SHP77 (cell line): ENCODE results near the gene VEGFC.

Experiments used
- DNase-seq, 2 experiments: peaks; one replicate each; lab custom pipeline; 2025; lab: John Stamatoyannopoulos, UW

Gene VEGFC

DNA sequence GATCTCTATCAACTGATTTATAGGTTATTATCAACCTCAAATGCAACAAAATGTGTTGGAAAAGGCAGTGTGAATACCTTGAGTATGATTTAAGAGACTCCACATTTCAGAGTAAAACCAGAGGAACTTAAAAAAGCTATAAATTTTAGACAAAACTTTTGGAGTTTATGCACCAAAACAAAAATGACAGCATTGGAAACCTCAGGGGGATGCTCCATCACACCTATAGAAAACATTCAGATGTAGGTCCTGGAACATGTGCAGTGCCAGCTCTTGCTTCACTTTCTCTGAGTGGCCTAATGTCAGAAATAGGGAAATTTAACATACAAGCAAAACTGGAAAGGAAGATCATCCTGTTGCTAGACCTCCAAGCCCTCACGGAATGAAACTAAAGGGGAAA is 5.8 kb upstream of the VEGFC start:
- no peak for DNase-seq

DNA sequence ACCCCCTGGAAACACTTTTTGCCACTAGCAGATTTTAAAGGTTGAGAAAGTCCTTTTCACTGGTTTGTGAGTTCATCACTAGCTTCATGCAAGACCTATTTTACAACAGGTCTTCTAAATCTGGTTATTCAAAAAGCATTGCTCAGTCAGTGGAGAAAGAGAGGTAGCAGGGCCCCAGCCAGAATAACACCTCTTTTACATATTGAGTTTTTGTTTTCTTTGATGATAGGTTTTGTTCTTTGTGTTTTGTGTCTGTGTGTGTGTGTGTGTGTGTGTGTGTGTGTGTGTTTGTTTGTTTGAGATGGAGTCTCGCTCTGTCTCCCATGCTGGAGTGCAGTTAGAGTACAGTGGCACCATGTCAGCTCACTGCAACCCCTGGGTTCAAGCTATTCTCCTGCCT is 2.7 kb upstream of the VEGFC start:
- DNase-seq: no peak

DNA sequence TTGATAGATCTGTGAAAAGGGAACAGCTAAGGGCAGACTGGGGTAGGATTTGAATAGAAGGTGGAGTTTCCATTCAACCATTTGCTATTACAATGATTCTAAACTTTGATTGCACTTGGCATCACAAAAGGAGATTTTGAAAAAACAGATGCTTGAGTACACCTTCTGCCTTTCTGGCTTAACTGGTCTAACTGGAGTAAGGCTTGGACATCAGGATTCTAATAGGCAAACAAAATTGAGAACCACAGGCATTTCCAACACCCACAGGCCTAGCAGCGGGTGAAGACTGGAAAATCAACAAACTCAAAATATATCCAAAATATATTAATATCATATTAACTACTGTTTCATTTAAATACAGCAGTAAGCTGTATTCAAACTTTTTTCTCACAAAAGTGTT is 1.9 kb upstream of the VEGFC start:
- DNase-seq: no peak

DNA sequence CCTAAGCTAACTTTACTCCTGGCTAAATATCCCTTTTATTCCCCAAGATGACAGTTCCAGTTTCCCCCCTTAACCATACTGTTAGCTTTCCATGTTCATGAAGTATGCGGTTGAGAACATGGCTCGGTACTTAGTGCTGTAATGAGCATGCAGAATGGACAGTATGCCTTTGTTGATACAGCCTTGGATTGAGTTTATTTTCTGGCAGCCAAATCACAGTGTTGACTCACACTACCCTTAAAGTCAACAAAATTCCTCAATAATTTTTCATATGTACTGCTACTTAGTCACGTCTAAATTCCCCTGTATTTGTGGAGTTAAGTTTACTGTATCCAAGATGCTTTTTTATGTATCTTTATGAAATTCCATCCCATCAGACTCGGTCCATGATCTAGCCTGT is 1.4 kb upstream of the VEGFC start:
- no peak for DNase-seq

DNA sequence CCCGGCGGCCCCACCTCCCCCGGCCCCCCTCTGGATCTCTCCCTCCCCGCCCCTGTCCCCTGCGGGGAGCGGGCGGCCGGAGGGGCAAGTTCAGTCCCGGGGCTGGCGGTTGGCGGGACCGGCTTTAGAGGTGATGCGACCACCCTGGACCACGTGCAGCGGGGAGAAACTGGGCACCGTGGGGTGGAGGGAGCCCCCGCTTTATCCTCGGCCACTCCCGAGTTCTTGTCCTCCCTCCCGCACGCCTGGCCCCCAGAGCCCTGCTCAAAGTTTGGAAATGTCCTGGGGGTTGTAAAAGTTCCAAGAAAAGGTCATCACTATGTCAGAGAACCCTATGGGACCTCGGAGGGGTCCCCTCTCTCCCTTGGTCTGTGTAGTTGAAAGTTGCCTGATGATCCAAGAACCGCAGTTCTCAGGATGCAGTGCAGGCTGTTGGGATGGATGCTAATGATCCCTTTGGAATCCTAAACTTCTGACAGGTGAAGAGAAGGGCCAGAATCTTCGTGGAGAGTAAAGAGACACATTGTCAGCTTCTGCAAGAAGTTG is 411 bp upstream of the VEGFC start:
- DNase-seq: no peak

DNA sequence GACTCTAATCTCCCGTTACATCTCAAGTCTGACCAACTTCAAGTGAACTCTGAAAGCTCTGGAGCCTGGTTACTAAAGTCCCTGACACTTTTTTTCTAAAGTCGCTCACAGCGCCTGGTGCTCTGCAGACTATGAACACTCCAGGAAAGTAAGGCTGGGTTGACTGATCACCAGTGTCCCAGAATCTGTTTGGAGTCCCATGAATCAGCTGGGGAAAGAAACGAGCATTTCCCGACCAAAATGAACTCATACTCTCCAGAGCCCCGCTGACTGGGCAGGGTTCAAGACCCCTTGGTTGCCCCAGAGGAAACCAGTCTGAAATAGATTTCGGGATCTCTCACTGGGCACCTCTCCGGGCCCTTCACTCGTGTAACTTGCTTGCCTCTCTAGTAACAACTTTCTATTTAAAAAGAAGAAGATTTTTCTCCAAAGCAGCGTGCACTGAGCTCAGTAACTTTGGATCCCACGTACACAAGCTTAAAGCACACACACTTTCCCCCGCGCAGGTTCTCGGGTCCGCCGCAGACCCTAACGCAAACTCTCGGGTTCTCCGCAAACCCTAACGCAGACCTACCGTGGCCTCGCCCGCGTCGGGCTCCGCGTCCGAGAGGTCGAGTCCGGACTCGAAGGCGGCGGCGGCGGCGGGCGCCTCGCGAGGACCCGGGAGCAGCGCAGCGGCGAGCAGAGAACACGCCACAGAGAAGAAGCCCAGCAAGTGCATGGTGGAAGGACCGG is 964 bp downstream of the VEGFC start:
- DNase-seq: no peak

DNA sequence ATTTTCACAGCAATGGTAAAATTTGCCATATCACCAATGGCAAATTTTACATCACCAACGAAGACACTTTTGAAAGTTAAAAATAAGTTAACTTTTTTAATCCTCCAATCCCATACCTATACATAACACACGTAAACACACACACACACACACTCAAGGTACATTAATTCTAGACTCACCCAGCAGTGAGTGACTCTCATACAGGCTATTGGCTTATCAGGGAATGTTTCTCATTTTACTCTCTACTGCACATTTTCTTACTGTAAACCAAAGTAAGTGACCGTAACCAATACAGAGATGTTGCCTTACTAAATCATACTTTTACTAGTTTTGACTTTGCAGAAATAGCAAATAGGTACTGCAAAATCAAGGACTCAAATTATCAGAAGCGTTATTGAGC is 2.3 kb downstream of the VEGFC start:
- no peak for DNase-seq

DNA sequence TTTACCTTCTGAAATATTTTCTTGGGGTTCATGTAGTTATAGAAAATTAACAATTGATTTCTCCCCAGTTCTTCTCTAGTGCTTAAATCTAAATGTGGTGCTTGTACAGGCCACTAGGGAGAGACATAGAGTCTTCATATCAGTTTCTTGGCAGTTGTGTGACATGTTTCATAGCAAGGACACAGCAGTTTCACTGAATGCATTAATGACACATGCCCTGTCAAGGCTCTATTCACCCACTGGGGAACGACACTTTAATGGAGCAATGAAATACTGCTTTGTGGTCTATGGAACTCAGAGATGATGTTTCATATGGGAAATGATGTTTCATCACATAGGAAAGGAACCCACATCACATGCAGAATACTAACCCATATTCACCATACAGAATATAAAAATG is 2.8 kb downstream of the VEGFC start:
- no peak for DNase-seq

DNA sequence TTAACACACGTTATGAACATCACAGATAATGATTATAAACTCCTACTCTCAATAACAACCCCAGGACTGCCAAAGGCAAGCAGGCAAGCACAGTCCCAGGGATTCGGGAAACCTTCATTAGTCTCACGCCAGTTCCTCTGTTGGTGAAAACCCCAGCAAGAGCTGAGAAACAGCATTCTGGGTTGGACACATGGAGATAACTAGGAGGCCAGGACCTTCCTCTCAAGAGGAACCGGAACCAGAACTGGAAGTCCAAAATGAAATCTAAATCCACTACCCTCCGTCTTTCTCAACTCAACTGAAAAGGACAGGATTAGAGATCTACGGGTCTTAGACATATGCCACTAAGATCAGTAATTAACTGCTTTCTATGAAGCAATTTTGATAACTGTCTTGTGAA is 3.8 kb downstream of the VEGFC start:
- DNase-seq: no peak

DNA sequence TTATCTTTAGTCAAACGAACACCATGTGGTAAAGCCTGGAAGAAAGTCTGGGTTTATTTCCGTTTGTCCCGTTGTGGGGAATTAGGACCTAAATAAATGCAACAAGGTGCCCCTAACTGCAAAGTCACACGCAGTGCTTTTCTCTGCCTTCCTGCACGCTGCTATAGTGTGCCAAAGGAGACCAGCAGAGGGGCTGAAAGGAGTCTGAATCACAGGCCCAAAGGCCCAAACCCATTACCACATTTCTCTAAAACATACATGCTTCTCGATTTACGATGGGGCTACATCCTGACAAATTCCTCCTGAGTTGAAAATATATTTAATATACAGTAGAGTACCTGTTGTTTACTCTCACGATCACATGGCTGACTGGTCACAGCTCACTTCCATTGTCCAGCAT is 4.5 kb downstream of the VEGFC start:
- no peak for DNase-seq

DNA sequence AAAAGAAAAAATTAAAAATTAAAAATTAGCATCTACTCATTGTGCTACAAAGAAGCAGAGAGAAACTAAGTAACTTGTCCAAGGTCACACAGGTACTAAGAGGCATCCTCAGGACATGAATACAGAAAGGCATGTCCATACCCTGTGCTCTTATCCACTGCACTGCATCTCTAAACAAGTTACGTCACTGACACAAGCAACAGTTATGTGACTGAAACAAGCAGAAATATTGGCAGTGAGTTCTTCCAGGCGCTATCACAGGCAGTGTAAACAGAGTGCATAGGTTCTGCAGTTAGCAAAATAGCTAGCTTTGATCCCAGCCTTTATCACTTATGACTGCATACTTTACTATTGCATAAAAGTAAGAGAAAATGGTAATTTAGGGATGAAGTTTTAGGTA is 7.9 kb downstream of the VEGFC start:
- DNase-seq: no peak

DNA sequence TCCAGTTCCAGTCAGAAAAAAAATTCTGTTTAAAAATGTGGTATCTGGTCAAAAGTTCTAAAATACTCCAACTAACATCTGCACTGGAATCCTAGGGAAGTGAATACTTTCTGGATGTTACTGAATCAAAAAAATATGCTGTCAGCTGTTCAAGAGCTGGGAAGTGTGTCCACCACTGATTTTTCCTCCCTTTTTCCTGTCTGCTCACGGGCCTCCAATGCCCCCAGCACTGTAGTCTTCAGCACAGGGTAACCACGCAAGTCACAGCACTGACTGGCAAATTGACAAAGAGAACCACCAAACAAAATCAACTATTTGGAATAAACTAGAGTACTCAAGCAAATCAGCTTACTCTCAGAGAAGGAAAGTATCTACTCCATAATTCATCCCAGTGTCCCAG is 9.9 kb downstream of the VEGFC start:
- no peak for DNase-seq

DNA sequence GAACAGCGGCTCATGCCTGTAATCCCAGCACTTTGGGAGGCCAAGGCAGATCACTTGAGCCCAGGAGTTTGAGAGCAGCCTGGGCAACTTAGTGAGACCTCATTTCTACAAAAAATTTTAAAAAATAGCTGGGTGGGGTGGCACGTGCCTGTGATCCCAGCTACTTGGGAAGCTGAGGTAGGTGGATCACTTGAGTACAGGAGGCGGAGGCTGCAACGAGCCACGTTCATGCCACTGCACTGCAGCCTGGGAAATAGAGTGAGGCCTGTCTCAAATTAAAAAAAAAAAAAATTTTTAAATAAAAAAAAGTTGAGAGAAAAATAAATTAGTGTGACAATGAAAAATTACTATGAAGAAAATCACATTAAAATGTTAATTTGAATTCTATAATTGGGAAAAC is 10.5 kb downstream of the VEGFC start:
- DNase-seq: no peak

DNA sequence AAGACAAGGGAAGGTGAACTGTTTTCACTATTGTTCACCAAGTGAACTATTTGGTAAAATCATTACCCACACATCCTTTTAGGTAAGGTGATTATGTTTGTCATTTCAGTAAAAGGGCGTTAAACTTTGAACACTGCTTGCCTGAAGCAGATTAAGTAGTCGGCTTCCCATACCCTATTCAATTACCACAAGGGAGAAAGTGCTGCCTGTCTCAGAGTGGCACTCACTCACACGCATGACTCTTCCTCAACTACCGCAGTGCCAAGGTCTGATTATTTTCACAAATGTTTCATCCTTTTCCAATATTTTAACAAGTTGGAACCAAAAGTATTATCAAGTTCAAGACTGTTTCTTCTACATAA is 11.0 kb downstream of the VEGFC start:
- DNase-seq: no peak

DNA sequence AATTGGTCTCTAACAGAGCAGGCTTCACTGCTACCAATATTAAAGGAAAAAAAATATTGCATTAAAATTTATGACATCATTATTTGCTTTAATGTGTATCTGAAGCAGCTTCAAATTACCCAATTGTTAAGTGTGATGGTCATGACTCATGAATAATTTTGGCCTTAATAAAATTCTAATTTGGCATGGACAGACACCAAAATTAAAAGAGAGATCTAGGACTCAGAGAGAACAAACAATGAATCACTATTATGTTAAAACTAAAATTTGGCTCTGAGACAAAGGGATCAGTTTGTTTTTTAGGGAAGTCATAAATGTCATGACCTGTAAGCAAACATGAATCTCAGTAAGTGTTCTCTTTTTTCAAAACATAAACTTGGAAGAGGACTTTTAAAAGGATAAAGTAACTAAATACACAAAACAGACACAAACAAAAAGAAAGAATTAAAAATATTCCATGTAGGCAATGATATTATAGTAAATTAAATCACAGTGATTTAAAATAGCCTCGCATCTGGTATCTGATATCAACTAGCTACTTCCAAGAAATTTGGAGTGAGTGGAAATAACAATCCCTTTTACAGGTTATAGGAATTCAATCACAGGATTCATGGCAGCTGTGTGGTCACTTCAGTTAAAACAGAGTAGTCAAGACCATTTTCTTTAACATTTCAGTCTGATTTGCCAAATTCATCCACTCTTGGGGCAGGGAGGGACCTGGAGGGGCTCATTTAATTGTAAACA is 11.6 kb downstream of the VEGFC start:
- DNase-seq: no peak

DNA sequence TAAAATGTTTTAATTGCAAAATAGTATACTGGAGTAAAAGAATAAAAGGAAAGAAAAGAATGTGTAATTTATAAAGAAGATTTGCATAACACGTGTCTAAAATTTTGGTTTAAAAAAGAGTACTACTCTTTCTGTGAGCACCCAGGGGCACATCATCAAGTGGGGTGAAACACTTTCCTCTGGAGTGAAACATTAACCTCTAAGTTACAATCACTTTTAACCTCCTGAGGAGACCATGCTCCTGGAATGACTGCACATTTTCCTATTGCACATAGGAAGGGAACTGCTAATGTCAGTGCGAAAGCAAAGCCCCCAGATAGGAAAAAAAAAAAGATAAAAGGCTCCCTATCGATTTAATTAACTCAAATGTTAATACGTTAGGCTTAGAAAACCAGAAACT is 13.3 kb downstream of the VEGFC start:
- DNase-seq: no peak

DNA sequence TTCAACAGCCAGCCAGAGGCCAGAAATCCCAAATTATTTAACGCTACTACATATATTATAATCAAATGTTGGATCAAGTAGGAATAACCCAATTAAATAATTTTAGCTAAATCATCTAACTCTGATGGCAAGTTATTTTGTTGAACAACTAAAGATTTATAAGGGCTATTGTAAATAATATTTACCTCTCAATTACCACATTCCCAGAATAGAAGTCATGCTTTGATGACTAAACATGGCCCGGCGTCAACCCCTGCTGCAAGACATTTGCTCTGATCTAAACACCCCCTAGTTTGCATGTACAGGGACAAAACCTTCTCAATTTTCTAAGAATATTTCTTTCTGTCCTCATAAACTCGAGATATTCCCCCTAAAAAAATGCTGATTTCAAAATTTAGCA is 14.2 kb downstream of the VEGFC start:
- DNase-seq: no peak

DNA sequence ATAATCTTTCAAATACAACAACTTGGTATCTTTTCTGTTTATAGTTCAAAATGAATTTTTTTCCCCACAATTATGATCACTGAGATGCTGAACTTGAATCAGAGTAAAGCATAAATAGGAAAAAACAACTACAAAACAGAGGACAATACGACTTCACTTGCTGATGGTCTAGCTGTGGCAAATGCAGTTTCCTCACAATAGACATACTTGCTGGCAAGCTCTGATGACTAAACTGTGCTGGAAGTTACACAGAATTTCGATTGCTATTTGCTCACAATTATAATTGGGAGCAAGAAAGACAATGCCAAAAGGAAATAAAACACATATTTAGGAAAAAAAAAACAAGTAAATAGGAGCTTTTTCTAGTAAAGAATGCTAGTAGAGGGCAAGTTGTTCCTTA is 14.7 kb downstream of the VEGFC start:
- DNase-seq: no peak

DNA sequence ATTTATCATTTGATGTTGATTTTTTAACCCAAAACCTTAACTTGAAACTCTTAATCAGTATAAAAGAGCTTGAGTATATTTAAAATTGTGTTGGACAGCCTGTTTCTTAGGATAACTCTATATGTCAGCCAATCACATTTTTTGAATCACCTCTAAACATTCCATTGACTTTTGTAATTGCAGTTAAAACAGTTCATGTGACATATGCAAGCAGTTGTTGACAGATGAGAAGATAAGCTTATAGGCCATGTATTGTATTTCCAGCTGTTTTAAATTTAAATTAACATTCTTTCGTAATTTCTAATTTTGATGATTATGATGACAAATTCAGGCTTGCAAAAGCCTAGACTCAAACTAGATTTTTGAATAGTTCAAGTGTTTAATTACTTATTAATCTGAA is 17.4 kb downstream of the VEGFC start:
- no peak for DNase-seq

DNA sequence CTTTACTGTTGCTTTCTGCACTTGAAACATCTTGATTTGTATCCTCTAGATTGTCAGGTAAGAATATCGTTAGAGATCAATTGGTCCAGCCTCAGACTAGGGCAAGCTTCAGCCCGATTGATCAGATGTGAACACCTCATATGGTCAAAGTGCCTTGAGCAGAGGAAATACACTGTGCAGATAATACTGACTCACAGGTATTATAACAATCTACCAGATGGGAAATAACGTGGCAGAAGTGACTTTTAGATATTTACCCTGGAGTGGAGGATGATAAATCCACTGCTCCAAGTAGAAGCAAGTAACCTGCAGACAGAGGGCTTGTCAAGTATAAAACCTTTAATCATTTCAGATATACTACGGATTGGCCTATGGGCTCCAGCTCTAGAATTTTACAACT is 17.9 kb downstream of the VEGFC start:
- DNase-seq: no peak

DNA sequence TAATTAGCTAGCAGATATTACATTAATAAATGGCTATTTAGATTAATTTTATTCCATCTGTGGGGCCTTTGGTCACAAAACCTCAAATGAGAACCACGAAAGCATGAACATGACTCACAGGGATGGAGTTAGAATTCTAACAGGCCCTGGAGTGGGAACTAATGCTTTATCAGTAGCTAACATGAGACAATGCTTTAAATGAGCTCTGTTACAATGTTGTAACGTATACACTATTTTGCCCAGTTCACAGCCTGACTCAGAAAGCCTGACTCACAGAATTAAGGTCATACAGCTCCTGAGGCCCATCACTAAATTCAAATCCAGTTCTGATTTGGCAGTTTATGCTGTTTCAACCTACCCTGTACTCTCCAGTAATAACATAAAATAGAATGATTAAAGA is 23.2 kb downstream of the VEGFC start:
- no peak for DNase-seq

DNA sequence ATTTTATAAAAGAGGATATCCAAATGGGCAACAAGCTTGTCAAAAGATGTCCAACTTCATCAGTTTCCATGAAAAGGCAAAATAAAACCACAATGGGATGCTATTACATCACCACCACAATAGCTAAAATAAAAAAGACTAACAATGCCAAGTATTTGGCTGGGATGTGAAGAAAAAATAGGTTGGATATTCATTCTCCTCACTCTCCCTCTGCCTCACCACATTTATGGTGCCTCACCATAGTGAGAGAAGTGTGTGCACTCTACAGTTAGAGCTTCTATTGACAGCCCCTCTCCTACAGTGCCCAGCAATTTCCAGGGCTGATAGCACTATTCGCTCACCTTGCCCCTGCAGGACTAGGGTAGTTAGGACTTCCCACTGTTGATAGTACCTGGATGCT is 25.5 kb downstream of the VEGFC start:
- DNase-seq: no peak

DNA sequence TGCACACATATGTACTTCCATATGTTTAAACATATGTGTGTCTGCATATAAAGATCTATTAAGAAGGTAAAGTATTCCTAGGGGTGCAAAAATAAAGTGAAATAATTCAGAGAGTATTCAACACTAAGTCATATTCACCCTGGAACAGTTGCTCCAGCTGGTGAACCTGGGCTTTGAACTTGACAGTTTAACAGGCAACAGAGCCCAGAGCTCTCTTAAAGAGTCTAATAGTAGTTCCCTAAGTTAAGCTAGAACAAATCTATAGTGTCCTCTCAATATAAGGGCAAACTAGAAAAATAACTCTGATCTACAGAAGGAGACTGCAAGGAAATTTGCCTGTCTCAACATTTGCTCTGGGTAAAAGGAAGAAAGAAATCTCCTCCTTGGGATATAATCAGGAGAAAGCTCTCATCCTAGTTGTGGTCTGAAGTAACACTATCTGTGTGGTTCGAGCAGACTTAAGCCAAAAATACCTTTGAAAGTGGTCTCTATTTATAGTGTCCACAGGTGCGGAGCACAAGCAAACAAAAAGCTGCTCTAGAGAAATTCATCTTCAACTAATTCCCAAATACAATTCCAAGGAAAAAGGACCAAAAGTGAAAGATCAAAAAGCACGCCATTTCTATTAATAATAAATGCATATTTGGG is 29.9 kb downstream of the VEGFC start:
- no peak for DNase-seq
